HepG2 (cell line): ENCODE measurements around the gene SGIP1. TPM values are rescaled to one million over a fixed set of nuclear protein-coding genes. Genes with fewer than 3 reads are reported as not detected.
A peak's percentile ranks its signal among the peaks of the same experiment; 100 is the strongest.

Experiments
- GATAD2A ChIP-seq: IDR thresholded peaks from 2 replicates; pipeline ENCODE4 v1.6.1; 2016
- HHEX ChIP-seq: IDR thresholded peaks from 2 replicates; pipeline ENCODE4 v1.6.1; 2016; ENCODE audit warnings: control low read depth
- HIVEP1 ChIP-seq: sonication (generic); formaldehyde crosslinking; IDR thresholded peaks from 2 replicates; pipeline ENCODE4 v1.4.0; 2020; ENCODE audit warnings: mild to moderate bottlenecking, missing genetic modification reagents
- HNRNPK ChIP-seq: fragments of 200-400 bp; formaldehyde crosslinking; IDR thresholded peaks from 2 replicates; pipeline ENCODE4 v1.6.1; 2018; ENCODE audit warnings: low read length, low read depth, moderate library complexity, mild to moderate bottlenecking; ENCODE audit not compliant: poor library complexity, severe bottlenecking
- HOXA9 ChIP-seq: sonication (generic); formaldehyde crosslinking; IDR thresholded peaks from 2 replicates; pipeline ENCODE4 v1.8.1; 2022; ENCODE audit warnings: missing genetic modification reagents, mild to moderate bottlenecking, moderate library complexity, borderline replicate concordance
- ISX ChIP-seq: sonication (generic); formaldehyde crosslinking; conservative IDR thresholded peaks from 2 replicates; pipeline ENCODE4 v1.5.0; 2020; ENCODE audit warnings: missing genetic modification reagents
- MATR3 ChIP-seq: sonication (generic); formaldehyde crosslinking; IDR thresholded peaks from 2 replicates; pipeline ENCODE4 v1.4.0; 2020; ENCODE audit warnings: missing genetic modification reagents
- MEF2D ChIP-seq: sonication (generic); formaldehyde crosslinking; IDR thresholded peaks from 2 replicates; pipeline ENCODE4 v1.5.1; 2020; ENCODE audit warnings: mild to moderate bottlenecking, missing genetic modification reagents
- NFIB ChIP-seq: sonication (generic); formaldehyde crosslinking; IDR thresholded peaks from 2 replicates; pipeline ENCODE4 v1.9.0; 2021; ENCODE audit warnings: missing genetic modification reagents, mild to moderate bottlenecking, borderline replicate concordance
- NFYC ChIP-seq: IDR thresholded peaks from 2 replicates; pipeline ENCODE4 v1.6.1; 2016; ENCODE audit warnings: missing genetic modification reagents, missing compliant biosample characterization
- NR2C2 ChIP-seq: sonication (generic); formaldehyde crosslinking; IDR thresholded peaks from 2 replicates; pipeline ENCODE4 v1.4.0; 2020; ENCODE audit warnings: missing genetic modification reagents, mild to moderate bottlenecking, moderate library complexity, borderline replicate concordance
- NRL ChIP-seq: sonication (generic); formaldehyde crosslinking; IDR thresholded peaks from 2 replicates; pipeline ENCODE4 v1.5.0; 2020; ENCODE audit warnings: missing genetic modification reagents, mild to moderate bottlenecking, moderate library complexity, borderline replicate concordance
- POGZ ChIP-seq: sonication (generic); formaldehyde crosslinking; IDR thresholded peaks from 2 replicates; pipeline ENCODE4 v1.4.0; 2020; ENCODE audit warnings: mild to moderate bottlenecking, missing genetic modification reagents
- RFXANK ChIP-seq: IDR thresholded peaks from 2 replicates; pipeline ENCODE4 v1.6.1; 2016
- SATB2 ChIP-seq: sonication (generic); formaldehyde crosslinking; IDR thresholded peaks from 2 replicates; pipeline ENCODE4 v1.5.0; 2020; ENCODE audit warnings: missing genetic modification reagents
- SIN3A ChIP-seq: IDR thresholded peaks from 2 replicates; pipeline ENCODE4 v1.6.1; 2011; ENCODE audit warnings: low read depth, mild to moderate bottlenecking, control low read depth, low read length, borderline replicate concordance
- SRY ChIP-seq: sonication (generic); formaldehyde crosslinking; IDR thresholded peaks from 2 replicates; pipeline ENCODE4 v1.8.0; 2022; ENCODE audit warnings: mild to moderate bottlenecking, missing genetic modification reagents
- ZFP1 ChIP-seq: IDR thresholded peaks from 2 replicates; pipeline ENCODE4 v1.6.1; 2016
- ZNF34 ChIP-seq: sonication (generic); formaldehyde crosslinking; IDR thresholded peaks from 2 replicates; pipeline ENCODE4 v1.4.0; 2020; ENCODE audit warnings: mild to moderate bottlenecking, missing genetic modification reagents, borderline replicate concordance
- ZNF441 ChIP-seq: sonication (generic); formaldehyde crosslinking; IDR thresholded peaks from 2 replicates; pipeline ENCODE4 v1.7.0; 2021; ENCODE audit warnings: missing genetic modification reagents, borderline replicate concordance
- ZNF607 ChIP-seq: sonication (generic); formaldehyde crosslinking; IDR thresholded peaks from 2 replicates; pipeline ENCODE4 v1.5.1; 2020; ENCODE audit warnings: missing genetic modification reagents, mild to moderate bottlenecking, borderline replicate concordance
- ZNF782 ChIP-seq: sonication (generic); formaldehyde crosslinking; IDR thresholded peaks from 2 replicates; pipeline ENCODE4 v1.4.0; 2020; ENCODE audit warnings: missing genetic modification reagents, mild to moderate bottlenecking, borderline replicate concordance
- polyA plus RNA-seq, 8 experiments: library from polyadenylated mRNA; depleted of rRNA in 3 of 8; stranded (reverse) in 7 of 8; unstranded in 1 of 8; fragments of >200 nt; fragmentation: Illumina TruSeq in 4 of 8; extraction: Trizol in 4 of 8; gene quantifications; 2 replicates each; pipeline versions ENCODE4 v1.2.1 to v1.2.3, GENCODE V29; 2011 to 2016; ENCODE audit warnings: low read depth in 4 of 8, missing spikeins in 1 of 8, mixed read lengths in 1 of 8; ENCODE audit not compliant: insufficient read depth in 1 of 8
- total RNA-seq, 5 experiments: library from RNA; depleted of rRNA; stranded (reverse); fragments of >200 nt; fragmentation: Illumina TruSeq; extraction: Trizol; gene quantifications; 2 replicates each; pipeline ENCODE4 v1.2.3, GENCODE V29; 2016; ENCODE audit warnings: low read depth in 1 of 5
- TF ChIP-seq, protein P1 (sequence below): sonication (generic); IDR thresholded peaks from 2 replicates; pipeline ENCODE4 v1.6.1; 2016; ENCODE audit warnings: low read depth, borderline replicate concordance
- TF ChIP-seq, protein P2 (sequence below): IDR thresholded peaks from 2 replicates; pipeline ENCODE4 v1.6.1; 2016; ENCODE audit warnings: control low read depth
- TF ChIP-seq, protein P3 (sequence below): sonication (generic); formaldehyde crosslinking; IDR thresholded peaks from 2 replicates; pipeline ENCODE4 v1.9.0; 2021; ENCODE audit warnings: missing genetic modification reagents, borderline replicate concordance
- TF ChIP-seq, protein P4 (sequence below): sonication (generic); formaldehyde crosslinking; IDR thresholded peaks from 2 replicates; pipeline ENCODE4 v1.4.0; 2020; ENCODE audit warnings: missing genetic modification reagents
- TF ChIP-seq, protein P5 (sequence below): sonication (generic); formaldehyde crosslinking; IDR thresholded peaks from 2 replicates; pipeline ENCODE4 v1.5.0; 2020; ENCODE audit warnings: missing genetic modification reagents

Gene SGIP1
- total and polyA plus RNA-seq, 2 of the 13 experiments (the other 11 are each of a cell fraction or from before 2014, with no cell fraction given): not detected

DNA sequence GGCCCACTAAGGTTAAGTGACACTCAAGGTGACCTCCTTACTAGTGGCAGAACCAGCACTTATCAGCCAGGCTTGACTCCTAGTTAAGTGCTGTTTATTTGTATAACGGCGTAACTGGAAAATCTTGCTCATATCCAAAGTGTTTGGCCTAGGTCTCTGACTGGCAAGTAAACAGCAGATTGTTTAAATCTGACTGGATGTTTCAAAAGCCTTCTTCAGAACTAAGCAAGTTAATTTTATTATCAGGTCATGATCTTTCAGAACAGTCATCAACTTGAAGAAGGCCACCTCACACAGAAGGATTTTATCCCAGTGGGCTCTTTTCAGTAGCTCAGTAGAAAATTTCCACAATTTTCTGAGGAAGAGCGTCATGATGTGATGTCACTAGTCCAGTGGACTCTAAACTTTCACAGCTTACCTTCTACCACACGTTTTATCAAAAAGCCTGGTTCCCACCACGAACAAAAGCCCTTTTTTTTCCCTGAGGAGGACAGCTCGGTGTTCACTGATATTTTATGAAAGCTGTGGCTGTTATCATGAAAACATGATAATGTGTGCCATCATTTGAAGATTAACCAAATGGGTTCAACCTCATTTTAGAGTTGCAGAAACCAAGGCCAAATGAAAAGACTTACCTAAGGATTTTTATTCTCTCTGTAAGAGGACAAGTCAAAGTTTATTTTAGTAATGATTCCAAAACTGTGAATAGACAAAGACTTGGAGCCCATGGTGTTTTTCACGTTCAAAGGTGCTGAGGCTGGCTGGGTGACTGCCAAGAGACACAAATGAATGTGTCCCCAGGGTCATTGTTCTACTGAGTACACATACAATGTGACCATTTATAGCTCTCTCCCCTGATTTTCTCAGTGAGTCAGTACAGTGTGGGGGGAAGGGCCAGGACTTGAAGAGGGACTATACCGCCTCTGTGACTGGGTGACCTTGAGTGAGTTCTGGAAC is 9.1 kb downstream of the SGIP1 start (continued):
- TF ChIP-seq, protein P1, sequence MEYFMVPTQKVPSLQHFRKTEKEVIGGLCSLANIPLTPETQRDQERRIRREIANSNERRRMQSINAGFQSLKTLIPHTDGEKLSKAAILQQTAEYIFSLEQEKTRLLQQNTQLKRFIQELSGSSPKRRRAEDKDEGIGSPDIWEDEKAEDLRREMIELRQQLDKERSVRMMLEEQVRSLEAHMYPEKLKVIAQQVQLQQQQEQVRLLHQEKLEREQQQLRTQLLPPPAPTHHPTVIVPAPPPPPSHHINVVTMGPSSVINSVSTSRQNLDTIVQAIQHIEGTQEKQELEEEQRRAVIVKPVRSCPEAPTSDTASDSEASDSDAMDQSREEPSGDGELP: 0 out of 2 replicates have a peak, but pooled peaks have one; percentile 8
- no peak for TF ChIP-seq ZNF782 (CRISPR knock-in tag)
- TF ChIP-seq GATAD2A: peak; percentile 93
- no peak for TF ChIP-seq ZNF607
- TF ChIP-seq NFYC (CRISPR knock-in tag): peak; percentile 14; the same call in 1 of the 2 replicates
- TF ChIP-seq RFXANK (CRISPR knock-in tag): no peak
- no peak for TF ChIP-seq HIVEP1 (CRISPR knock-in tag)
- no peak for TF ChIP-seq ISX (CRISPR knock-in tag)
- TF ChIP-seq MATR3 (CRISPR knock-in tag): no peak
- peak; percentile 99 for TF ChIP-seq MEF2D (CRISPR knock-in tag)
- TF ChIP-seq HHEX (CRISPR knock-in tag): peak; percentile 69; the same call in 1 of the 2 replicates
- TF ChIP-seq HOXA9: no peak
- TF ChIP-seq, protein P2, sequence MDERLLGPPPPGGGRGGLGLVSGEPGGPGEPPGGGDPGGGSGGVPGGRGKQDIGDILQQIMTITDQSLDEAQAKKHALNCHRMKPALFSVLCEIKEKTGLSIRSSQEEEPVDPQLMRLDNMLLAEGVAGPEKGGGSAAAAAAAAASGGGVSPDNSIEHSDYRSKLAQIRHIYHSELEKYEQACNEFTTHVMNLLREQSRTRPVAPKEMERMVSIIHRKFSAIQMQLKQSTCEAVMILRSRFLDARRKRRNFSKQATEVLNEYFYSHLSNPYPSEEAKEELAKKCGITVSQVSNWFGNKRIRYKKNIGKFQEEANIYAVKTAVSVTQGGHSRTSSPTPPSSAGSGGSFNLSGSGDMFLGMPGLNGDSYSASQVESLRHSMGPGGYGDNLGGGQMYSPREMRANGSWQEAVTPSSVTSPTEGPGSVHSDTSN (CRISPR knock-in tag): 0 out of 2 replicates have a peak, but pooled peaks have one; percentile 9
- no peak for TF ChIP-seq SRY (CRISPR knock-in tag)
- TF ChIP-seq ZNF441 (CRISPR knock-in tag): no peak
- no peak for TF ChIP-seq ZNF34
- no peak for TF ChIP-seq NR2C2
- TF ChIP-seq, protein P3, sequence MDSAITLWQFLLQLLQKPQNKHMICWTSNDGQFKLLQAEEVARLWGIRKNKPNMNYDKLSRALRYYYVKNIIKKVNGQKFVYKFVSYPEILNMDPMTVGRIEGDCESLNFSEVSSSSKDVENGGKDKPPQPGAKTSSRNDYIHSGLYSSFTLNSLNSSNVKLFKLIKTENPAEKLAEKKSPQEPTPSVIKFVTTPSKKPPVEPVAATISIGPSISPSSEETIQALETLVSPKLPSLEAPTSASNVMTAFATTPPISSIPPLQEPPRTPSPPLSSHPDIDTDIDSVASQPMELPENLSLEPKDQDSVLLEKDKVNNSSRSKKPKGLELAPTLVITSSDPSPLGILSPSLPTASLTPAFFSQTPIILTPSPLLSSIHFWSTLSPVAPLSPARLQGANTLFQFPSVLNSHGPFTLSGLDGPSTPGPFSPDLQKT (CRISPR knock-in tag): no peak
- TF ChIP-seq POGZ (CRISPR knock-in tag): peak; percentile 86
- no peak for TF ChIP-seq HNRNPK
- TF ChIP-seq, protein P4, sequence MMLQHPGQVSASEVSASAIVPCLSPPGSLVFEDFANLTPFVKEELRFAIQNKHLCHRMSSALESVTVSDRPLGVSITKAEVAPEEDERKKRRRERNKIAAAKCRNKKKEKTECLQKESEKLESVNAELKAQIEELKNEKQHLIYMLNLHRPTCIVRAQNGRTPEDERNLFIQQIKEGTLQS (CRISPR knock-in tag): 0 out of 2 replicates have a peak, but pooled peaks have one; percentile 11
- TF ChIP-seq, protein P5, sequence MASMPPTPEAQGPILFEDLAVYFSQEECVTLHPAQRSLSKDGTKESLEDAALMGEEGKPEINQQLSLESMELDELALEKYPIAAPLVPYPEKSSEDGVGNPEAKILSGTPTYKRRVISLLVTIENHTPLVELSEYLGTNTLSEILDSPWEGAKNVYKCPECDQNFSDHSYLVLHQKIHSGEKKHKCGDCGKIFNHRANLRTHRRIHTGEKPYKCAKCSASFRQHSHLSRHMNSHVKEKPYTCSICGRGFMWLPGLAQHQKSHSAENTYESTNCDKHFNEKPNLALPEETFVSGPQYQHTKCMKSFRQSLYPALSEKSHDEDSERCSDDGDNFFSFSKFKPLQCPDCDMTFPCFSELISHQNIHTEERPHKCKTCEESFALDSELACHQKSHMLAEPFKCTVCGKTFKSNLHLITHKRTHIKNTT (CRISPR knock-in tag): no peak
- TF ChIP-seq NFIB: no peak
- TF ChIP-seq NRL (CRISPR knock-in tag): no peak
- TF ChIP-seq ZFP1 (CRISPR knock-in tag): peak; percentile 73; the same call in 1 of the 2 replicates
- no peak for TF ChIP-seq SIN3A
- TF ChIP-seq SATB2: 0 out of 2 replicates have a peak, but pooled peaks have one; percentile 26
